Thyroid gland (tissue), 4 donors: ENCODE measurements around the gene NECAB2.

Experiments
- CTCF ChIP-seq, 6 experiments: fragments of 200-600 bp in 3 of 6; fragments of 450-650 bp in 3 of 6; sonication (generic) in 3 of 6; IDR thresholded peaks; one replicate each; pipeline ENCODE4 v1.5.1; 2016 to 2019; ENCODE audit warnings: antibody characterized with exemption in 6 of 6, mild to moderate bottlenecking in 2 of 6, inconsistent platforms in 1 of 6, moderate library complexity in 1 of 6
- POLR2A ChIP-seq, 2 donors: fragments of 450-650 bp; IDR thresholded peaks; one replicate each; pipeline ENCODE4 v1.6.1; 2017; ENCODE audit warnings: antibody characterized with exemption in 2 of 2, mild to moderate bottlenecking in 2 of 2, moderate library complexity in 1 of 2

GRCh38 chr16:83923581-83924365 is 44.3 kb upstream of the NECAB2 start:
- TF ChIP-seq POLR2A (IDR thresholded peaks at IDR 0.05) (no peak), CTCF (IDR thresholded peaks at IDR 0.05) (no peak)
